ACHN (cell line): ENCODE measurements around the gene VIPR1.
A peak's percentile ranks its signal among the peaks of the same experiment; 100 is the strongest.
"Not testable (repeated sequence)": the region's sequence is repeated elsewhere in the genome, so short reads cannot be mapped to it uniquely, and the experiment has no call there.

Experiments
- DNase-seq: peaks from one replicate; pipeline ENCODE4 v3.0.0-alpha.2; 2015
- in situ Hi-C: cut with HindIII; loops from 2 replicates; pipeline ENCODE4 v1.10.0; 2017; ENCODE audit warnings: low sequenced_read_pairs, low pct_ligation_motif_present, low pct_unique_long_range_greater_than_20kb

VIPR1 gene

DNA sequence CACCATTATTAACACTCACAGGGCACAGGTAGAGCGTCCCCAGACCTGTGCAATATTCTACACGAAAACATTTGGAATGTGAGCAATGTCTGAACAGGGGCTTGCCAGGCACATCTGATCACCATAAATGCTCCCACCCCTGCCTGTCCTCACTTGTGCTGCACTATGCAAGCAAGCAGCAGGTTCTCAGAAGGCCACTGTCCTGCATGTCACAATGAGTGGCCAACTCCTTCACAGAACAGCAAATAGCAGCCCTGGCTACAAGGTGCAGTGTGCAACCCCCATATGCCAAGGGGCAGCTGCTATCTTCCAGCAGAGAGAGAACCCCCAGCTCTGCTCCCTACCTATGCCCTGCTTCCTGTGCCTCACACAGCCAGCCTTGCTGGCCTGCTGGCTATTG lies 46.7 kb downstream of the VIPR1 start:
- in situ Hi-C loops: no loop called here
- no peak for DNase-seq

GRCh38 chr3:42550250-42550649 lies 47.8 kb downstream of the VIPR1 start:
- in situ Hi-C loops: no loop called here
- DNase-seq: no peak

GRCh38 chr3:42552830-42553229 lies 50.4 kb downstream of the VIPR1 start:
- in situ Hi-C loops: no loop called here
- no peak for DNase-seq

DNA sequence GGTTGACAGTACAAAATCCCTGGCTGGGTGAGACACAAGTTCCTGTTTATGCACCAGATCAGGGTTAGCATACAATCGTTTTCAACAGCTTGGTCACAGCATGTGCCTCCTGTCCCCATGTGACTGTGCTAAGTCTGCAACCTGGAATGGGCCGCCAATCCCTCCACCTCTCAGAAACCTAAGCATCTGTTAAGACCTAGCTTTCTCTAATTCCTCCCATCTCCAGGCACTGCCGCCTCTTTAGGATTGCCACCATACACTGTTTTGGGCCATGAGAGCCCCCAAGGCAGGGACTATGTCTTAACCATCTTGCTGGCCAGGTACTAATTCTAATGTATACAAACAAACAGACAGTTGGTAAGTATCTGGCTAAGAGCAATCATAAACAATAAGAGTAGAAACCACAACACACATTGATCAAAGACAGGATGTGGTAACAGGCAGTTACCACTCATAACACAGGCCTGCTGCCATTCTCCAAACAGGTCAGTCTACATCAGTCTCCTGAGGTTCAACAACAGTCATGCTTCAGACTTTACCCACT lies 53.7 kb downstream of the VIPR1 start:
- in situ Hi-C loops: no loop called here
- no peak for DNase-seq

GRCh38 chr3:42556817-42557216 lies 54.4 kb downstream of the VIPR1 start:
- in situ Hi-C loops, DNase-seq: not testable (repeated sequence)

DNA sequence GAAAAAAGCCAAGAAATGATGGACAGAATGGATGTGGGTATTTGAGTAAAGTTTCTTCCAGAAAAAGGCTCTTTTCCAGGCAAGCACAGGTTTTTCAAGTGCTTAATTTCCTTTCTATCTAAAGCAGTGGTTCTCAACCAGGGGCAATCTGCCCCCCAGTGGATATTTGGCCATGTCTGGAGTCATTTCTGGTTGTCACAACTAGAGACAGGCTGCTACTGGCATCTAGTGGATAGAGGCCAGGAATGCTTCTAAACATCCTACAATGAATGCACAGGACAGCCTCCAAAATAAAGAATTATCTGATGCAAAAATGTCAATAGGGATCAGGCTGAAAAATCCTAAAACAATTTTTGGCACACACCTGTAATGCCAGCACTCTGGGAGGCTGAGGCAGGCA lies 55.4 kb downstream of the VIPR1 start:
- in situ Hi-C loops: no loop called here

GRCh38 chr3:42562047-42562907 lies 59.8 kb downstream of the VIPR1 start:
- DNase-seq: no peak
- in situ Hi-C loops: no loop called here

More for the DNA sequence above, 55.4 kb downstream of the VIPR1 start:
- no peak for DNase-seq

DNA sequence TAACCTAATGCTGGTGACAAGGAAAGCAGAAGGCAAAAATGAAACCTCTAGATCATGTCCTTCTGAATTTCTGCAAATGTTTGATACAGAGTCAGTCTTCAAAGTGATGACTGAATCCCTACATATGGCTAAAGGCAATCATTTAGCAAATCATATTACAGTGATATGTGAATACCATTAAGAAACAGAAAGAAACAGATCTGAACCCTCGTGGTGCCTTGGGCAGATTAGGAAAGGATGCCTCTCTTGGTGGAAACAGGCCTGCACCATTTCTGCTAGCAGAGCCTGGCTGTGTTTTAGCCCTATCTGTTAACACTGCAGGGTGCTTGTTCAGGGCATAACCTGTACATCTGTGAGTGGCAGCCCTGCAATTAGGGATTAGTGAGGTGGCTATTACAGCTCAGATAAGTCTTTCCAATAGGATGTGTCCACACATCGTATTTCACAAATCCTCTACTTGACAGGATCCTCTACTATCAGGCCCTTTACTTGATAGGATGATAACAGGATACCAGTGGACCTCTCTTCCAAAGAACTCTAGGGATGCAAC lies 67.2 kb downstream of the VIPR1 start:
- DNase-seq: no peak

GRCh38 chr3:42572278-42572677 lies 69.8 kb downstream of the VIPR1 start:
- peak; percentile 61 for DNase-seq
- in situ Hi-C loops: no loop called here

More for the DNA sequence above, 67.2 kb downstream of the VIPR1 start:
- in situ Hi-C loops: no loop called here

- in situ Hi-C loops: no loop called here
- DNase-seq: no peak
These were observed 72.8 kb downstream of the VIPR1 start for GRCh38 chr3:42575137-42575741.

DNA sequence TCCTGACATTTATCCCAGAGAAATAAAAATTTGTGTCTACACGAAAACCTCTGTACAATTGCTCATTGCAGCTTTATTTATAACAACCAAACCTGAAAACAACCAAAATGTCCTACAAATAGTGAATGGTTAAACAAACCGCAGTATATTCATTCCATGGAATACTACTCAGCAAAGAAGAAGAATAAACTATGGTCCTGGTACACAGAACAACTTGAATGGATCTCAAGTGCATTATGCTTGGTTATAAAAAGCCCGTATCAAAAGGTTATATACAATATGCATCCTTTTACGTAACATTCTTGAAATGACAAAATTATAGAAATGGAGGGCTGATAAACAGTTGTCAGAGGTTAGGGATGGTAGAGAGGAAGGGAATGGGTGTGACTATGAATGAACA lies 75.6 kb downstream of the VIPR1 start:
- in situ Hi-C loops: no loop called here
- no peak for DNase-seq

DNA sequence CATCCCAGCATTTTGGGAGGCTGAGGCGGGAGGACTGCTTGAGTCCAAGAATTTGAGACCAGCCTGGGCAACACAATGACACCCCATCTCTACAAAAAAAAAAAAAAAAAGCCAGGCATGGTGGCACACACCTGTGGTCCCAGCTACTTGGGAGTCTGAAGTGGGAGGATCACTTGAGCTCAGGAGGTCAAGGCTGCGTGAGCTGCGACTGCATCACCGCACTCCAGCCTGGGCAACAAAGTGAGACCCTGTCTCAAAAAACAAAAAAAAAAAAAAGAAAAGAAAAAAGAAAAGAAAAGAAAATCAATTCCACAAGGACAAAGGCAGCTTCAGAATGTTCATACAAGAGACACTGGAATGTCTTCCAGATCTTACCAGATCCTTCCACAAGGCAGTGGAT lies 76.9 kb downstream of the VIPR1 start:
- DNase-seq, in situ Hi-C loops: not testable (repeated sequence)

DNA sequence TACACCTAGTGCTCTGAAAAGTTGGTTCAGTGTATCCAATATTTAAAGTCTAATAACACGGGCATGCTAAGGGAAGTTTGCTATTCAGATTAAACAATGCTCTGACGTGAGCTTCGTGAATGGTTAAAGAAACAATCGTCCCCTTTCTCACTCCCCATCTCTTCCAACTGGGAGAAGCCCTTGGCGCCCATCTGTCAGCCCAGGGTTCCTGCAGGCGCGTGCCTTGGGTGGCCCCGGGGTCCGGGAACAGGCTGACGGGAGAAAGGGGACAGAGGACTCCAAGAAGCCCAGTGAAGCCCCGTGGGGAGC lies 78.9 kb downstream of the VIPR1 start:
- no peak for DNase-seq
- in situ Hi-C loops: no loop called here

- peak; percentile 92 for DNase-seq
- in situ Hi-C loops: no loop called here
These were observed 79.4 kb downstream of the VIPR1 start, which contains the start of gene SEC22C for GRCh38 chr3:42581709-42582473. Gene SEC22C, minus strand, starts transcription at chr3:42581967. Its CDS starts 12,921 bp downstream, at chr3:42569046.

DNA sequence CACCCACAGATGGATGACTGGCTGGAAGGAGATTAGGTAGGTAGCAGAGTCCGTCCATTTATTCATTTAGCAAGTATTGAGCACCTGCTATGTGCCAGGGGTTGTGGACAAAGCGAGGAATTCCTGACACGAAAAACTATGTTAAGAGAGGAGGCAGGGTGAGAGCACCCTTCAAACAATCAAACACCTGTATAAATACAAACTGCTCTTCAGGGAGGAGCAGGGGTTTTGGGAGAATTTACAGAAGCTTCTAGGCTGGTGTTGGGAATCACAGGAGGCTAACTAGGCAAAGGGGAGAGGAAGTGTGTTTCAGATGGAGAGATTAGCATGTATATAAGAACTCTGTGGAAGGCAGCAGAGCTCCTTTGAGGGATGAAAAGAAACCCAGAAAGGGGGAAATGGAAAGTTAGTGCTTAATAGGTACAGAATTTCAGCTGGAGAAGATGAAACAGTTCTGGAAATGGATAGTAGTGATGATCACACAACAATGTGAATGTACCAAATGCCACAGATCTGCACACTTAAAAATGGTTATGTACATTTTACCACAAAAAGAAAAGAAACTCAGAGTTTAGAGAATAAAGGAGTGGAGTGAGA lies 80.1 kb downstream of the VIPR1 start:
- in situ Hi-C loops: no loop called here
- no peak for DNase-seq
